ENCODE results near the gene GTPBP8. TPM values are rescaled to one million over a fixed set of nuclear protein-coding genes. Genes with fewer than 3 reads are reported as not detected.
A peak's percentile ranks its signal among the peaks of the same experiment; 100 is the strongest.

GTPBP8 gene
- total RNA-seq, 6 donors from 2014 or later = 5.8 to 36.6 (median 14.4) TPM

- H3K36me3 ChIP-seq = no peaks in the 10 kb centered on the region
- peak overlapping the region in 2 of 4 donors; percentile 9 to 17 for H3K4me3 ChIP-seq
- WGBS, 2 donors = 68 to 70% methylated on average over 5 of the region's 5 CpGs
- peak overlapping the region in 1 of 4 donors; percentile 54 for H3K27ac ChIP-seq
- H3K4me1 ChIP-seq = peaks cover 0 to 5% (median 0%) of the 10 kb centered on the region in 4 donors
- ATAC-seq (ENCODE audit: low FRiP score in 2 of 2) (peak in 1 of 2 donors; percentile 40), DNase-seq (no peak)
- no peaks in the 10 kb centered on the region for H3K9me3 ChIP-seq
- TF ChIP-seq EP300 (IDR thresholded peaks at IDR 0.05) = no peak
- no peak for TF ChIP-seq CTCF (IDR thresholded peaks at IDR 0.05)
- no peak for TF ChIP-seq POLR2A (IDR thresholded peaks at IDR 0.05)
- H3K27me3 ChIP-seq = no peaks in the 10 kb centered on the region
These were observed 17.2 kb upstream of the GTPBP8 start for GRCh38 chr3:112973325-112974177.

GRCh38 chr3:112974178-112974517, 16.6 kb upstream of the GTPBP8 start:
- no peak for ATAC-seq (ENCODE audit: low FRiP score in 2 of 2)
- peak overlapping the region in 2 of 4 donors; percentile 9 to 17 for H3K4me3 ChIP-seq
- no peaks in the 10 kb centered on the region for H3K36me3 ChIP-seq
- peak overlapping the region in 1 of 4 donors; percentile 54 for H3K27ac ChIP-seq
- WGBS, 2 donors = 77 to 79% methylated on average over 2 of the region's 2 CpGs
- TF ChIP-seq EP300 (IDR thresholded peaks at IDR 0.05) (no peak), CTCF (IDR thresholded peaks at IDR 0.05) (no peak), POLR2A (IDR thresholded peaks at IDR 0.05) (no peak), POLR2AphosphoS5 (IDR thresholded peaks at IDR 0.05) (no peak)
- H3K27me3 ChIP-seq = no peaks in the 10 kb centered on the region
- H3K9me3 ChIP-seq = no peaks in the 10 kb centered on the region
- H3K4me1 ChIP-seq = peaks cover 0 to 5% (median 0%) of the 10 kb centered on the region in 4 donors
- DNase-seq = no peak

- peak within 1 kb of the TSS in 1 of 4 donors; percentile 54 for H3K27ac ChIP-seq
- TF ChIP-seq POLR2A (IDR thresholded peaks at IDR 0.05) (no peak), CTCF (IDR thresholded peaks at IDR 0.05) (no peak), EP300 (IDR thresholded peaks at IDR 0.05) (no peak), POLR2AphosphoS5 (IDR thresholded peaks at IDR 0.05) (no peak)
- 28 to 35% methylated on average over 5 of the region's 5 CpGs for WGBS, 2 donors
- H3K4me3 ChIP-seq = peak within 1 kb of the TSS in 2 of 4 donors; percentile 17 to 18
- DNase-seq = no peak
- no peaks in the 10 kb centered on the region for H3K36me3 ChIP-seq
- peaks cover 0 to 5% (median 0%) of the 10 kb centered on the region in 4 donors for H3K4me1 ChIP-seq
- H3K9me3 ChIP-seq = no peaks in the 10 kb centered on the region
- peak; percentile 26 to 41 for ATAC-seq (ENCODE audit: low FRiP score in 2 of 2)
- no peaks in the 10 kb centered on the region for H3K27me3 ChIP-seq
These were observed 15.9 kb upstream of the GTPBP8 start, which contains the start of gene CD200R1 for GRCh38 chr3:112974894-112975293. TSS of gene CD200R1 (minus strand) at chr3:112975103. CDS start at chr3:112974857, 246 bp downstream.

DNA sequence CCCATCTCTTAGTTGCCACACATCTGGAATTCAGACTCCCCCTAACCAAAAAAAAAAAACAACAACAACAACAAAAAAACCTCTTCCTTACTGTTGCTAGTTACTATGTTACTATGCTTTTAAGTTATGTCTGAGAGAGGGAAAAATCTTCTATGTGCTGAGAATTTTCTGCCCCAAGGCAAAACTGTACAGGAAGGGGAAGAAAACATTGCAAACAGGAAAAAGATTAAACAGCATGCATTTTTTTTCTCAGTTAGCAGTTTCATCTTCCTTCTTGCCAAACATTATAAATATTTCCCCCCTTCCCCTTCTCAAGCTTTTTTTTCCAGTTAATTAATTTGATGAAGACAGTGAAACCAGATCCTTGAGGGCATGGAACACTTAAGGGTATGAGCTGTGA, 14.8 kb upstream of the GTPBP8 start:
- ATAC-seq (ENCODE audit: low FRiP score in 2 of 2) = no peak
- Histone ChIP-seq H3K36me3 (no peaks in the 10 kb centered on the region), H3K4me1 (peaks cover 0 to 5% (median 0%) of the 10 kb centered on the region in 4 donors), H3K4me3 (no peak overlapping the region), H3K9me3 (no peaks in the 10 kb centered on the region), H3K27me3 (no peaks in the 10 kb centered on the region), H3K27ac (no peak overlapping the region)
- DNase-seq = no peak
- TF ChIP-seq POLR2A (IDR thresholded peaks at IDR 0.05) (no peak), CTCF (IDR thresholded peaks at IDR 0.05) (no peak), EP300 (IDR thresholded peaks at IDR 0.05) (no peak), POLR2AphosphoS5 (IDR thresholded peaks at IDR 0.05) (no peak)
